Activated T-cell treated with anti-CD3 and anti-CD28 coated beads for 48 hours (primary cell): ENCODE results near the gene PNPLA6.

Experiments
- DNase-seq: peaks from one replicate; pipeline ENCODE4 v3.0.0-alpha.2; 2020; ENCODE audit warnings: low read depth

PNPLA6 gene

GRCh38 chr19:7515645-7516151 lies 19.8 kb upstream of the PNPLA6 start, which contains the start of gene ZNF358:
Gene ZNF358, plus strand, starts transcription at chr19:7516103. Its CDS starts 3,140 bp downstream, at chr19:7519243.
- DNase-seq, result peak; percentile 44

- DNase-seq, result no peak
Measured at GRCh38 chr19:7516333-7516732, 19.2 kb upstream of the PNPLA6 start.

GRCh38 chr19:7516878-7517277 lies 18.6 kb upstream of the PNPLA6 start:
- DNase-seq, result no peak

- DNase-seq, result no peak
Measured at GRCh38 chr19:7519361-7520130, 16.0 kb upstream of the PNPLA6 start.

- DNase-seq, result no peak
Measured at GRCh38 chr19:7520131-7521051, 15.1 kb upstream of the PNPLA6 start.

- no peak for DNase-seq
Measured at GRCh38 chr19:7521551-7522071, 13.9 kb upstream of the PNPLA6 start.

- peak; percentile 100 for DNase-seq
Measured at GRCh38 chr19:7522072-7522922, 13.2 kb upstream of the PNPLA6 start, which contains the start of gene MCOLN1. Gene MCOLN1, plus strand, starts transcription at chr19:7522624. Its CDS starts 127 bp downstream, at chr19:7522751.

- DNase-seq, result no peak
Measured at GRCh38 chr19:7522923-7523667, 12.4 kb upstream of the PNPLA6 start.

- no peak for DNase-seq
Measured at GRCh38 chr19:7524523-7524922, 11.0 kb upstream of the PNPLA6 start.

- DNase-seq, result no peak
Measured at GRCh38 chr19:7524992-7525739, 10.4 kb upstream of the PNPLA6 start.

GRCh38 chr19:7526059-7526929 lies 9.2 kb upstream of the PNPLA6 start:
- no peak for DNase-seq

- DNase-seq, result no peak
Measured at GRCh38 chr19:7527516-7528191, 7.9 kb upstream of the PNPLA6 start.

- no peak for DNase-seq
Measured at GRCh38 chr19:7528192-7528519, 7.4 kb upstream of the PNPLA6 start.

GRCh38 chr19:7528522-7529245 lies 6.8 kb upstream of the PNPLA6 start:
- no peak for DNase-seq

GRCh38 chr19:7529246-7529600 lies 6.3 kb upstream of the PNPLA6 start:
- no peak for DNase-seq

- DNase-seq, result no peak
Measured at GRCh38 chr19:7529610-7530490, 5.7 kb upstream of the PNPLA6 start.
